Stimulated activated CD8-positive, alpha-beta memory T cell treated with anti-CD3 and anti-CD28 coated beads, Interleukin-12 subunit alpha, Interleukin-12 subunit beta, amount 100 ng/mL, for 24 hours (primary cell): ENCODE measurements around the gene TBC1D16.
"Not testable (repeated sequence)": the region's sequence is repeated elsewhere in the genome, so short reads cannot be mapped to it uniquely, and the experiment has no call there.

ENCODE experiments used
- DNase-seq: peaks from one replicate; pipeline ENCODE4 v3.0.0-alpha.2; 2020; ENCODE audit errors: extremely low read depth

Gene TBC1D16

GRCh38 chr17:80051681-80052080 is 16.0 kb upstream of the TBC1D16 start:
- DNase-seq: no peak

- DNase-seq: no peak
Measured at GRCh38 chr17:80050706-80051105, 15.0 kb upstream of the TBC1D16 start.

GRCh38 chr17:80049986-80050385 is 14.3 kb upstream of the TBC1D16 start:
- no peak for DNase-seq

GRCh38 chr17:80047176-80047575 is 11.5 kb upstream of the TBC1D16 start:
- DNase-seq: no peak

GRCh38 chr17:80046709-80047108 is 11.0 kb upstream of the TBC1D16 start:
- not testable (repeated sequence) for DNase-seq

- DNase-seq: no peak
Measured at GRCh38 chr17:80045703-80046102, 10.0 kb upstream of the TBC1D16 start.

GRCh38 chr17:80043963-80044362 is 8.3 kb upstream of the TBC1D16 start:
- no peak for DNase-seq

- DNase-seq: no peak
Measured at GRCh38 chr17:80036715-80037477, 1.2 kb upstream of the TBC1D16 start.

GRCh38 chr17:80035937-80036714 is 454 bp upstream of the TBC1D16 start, which contains the start of gene CCDC40:
CCDC40 (plus strand) TSS chr17:80036642; CDS start chr17:80036663, 21 bp downstream.
- no peak for DNase-seq

GRCh38 chr17:80034791-80035686 is 633 bp downstream of the TBC1D16 start:
- DNase-seq: no peak

- DNase-seq: no peak
Measured at GRCh38 chr17:80033840-80034239, 1.8 kb downstream of the TBC1D16 start.

GRCh38 chr17:80032614-80033171 is 3.0 kb downstream of the TBC1D16 start:
- no peak for DNase-seq

GRCh38 chr17:80031691-80032430 is 3.8 kb downstream of the TBC1D16 start:
- DNase-seq: no peak

- DNase-seq: no peak
Measured at GRCh38 chr17:80030730-80031410, 4.8 kb downstream of the TBC1D16 start.

- DNase-seq: no peak
Measured at GRCh38 chr17:80029258-80029974, 6.3 kb downstream of the TBC1D16 start.

GRCh38 chr17:80028030-80028429 is 7.6 kb downstream of the TBC1D16 start:
- DNase-seq: no peak

GRCh38 chr17:80027043-80027435 is 8.6 kb downstream of the TBC1D16 start:
- no peak for DNase-seq

GRCh38 chr17:80026359-80027042 is 9.2 kb downstream of the TBC1D16 start:
- DNase-seq: no peak

- DNase-seq: no peak
Measured at GRCh38 chr17:80025796-80026195, 9.9 kb downstream of the TBC1D16 start.
